Measurements from ENCODE around the gene MESP2. TPM values are rescaled to one million over a fixed set of nuclear protein-coding genes. Genes with fewer than 3 reads are reported as not detected.

Gene MESP2
- total RNA-seq, 1 experiment from 2014 or later, result not detected

- Mint-ChIP-seq H3K27me3 (ENCODE audit: insufficient read depth, unreplicated experiment) (no peaks in the 10 kb centered on the region), H3K36me3 (ENCODE audit: insufficient read depth, unreplicated experiment) (peaks cover 7% of the 10 kb centered on the region), H3K27ac (ENCODE audit: low read depth, unreplicated experiment) (no peak overlapping the region), H3K9me3 (ENCODE audit: unreplicated experiment) (no peaks in the 10 kb centered on the region), H3K4me1 (ENCODE audit: insufficient read depth, unreplicated experiment) (peaks cover 25% of the 10 kb centered on the region), H3K4me3 (ENCODE audit: unreplicated experiment) (no peak overlapping the region)
- no peak for DNase-seq (ENCODE audit: unreplicated experiment)
- intact Hi-C loops (cut with micrococcal nuclease), result no loop called here
- ChIA-PET POLR2A (no interaction called here), CTCF (no interaction called here)
- no TSS peak for BruUV-seq (replicated peaks)
- TF ChIP-seq CTCF (IDR thresholded peaks at IDR 0.05; ENCODE audit: unreplicated experiment), result no peak
Measured at GRCh38 chr15:89817701-89818280, 41.7 kb downstream of the MESP2 start.

- peaks cover 27% of the 10 kb centered on the region for H3K4me1 Mint-ChIP-seq (ENCODE audit: insufficient read depth, unreplicated experiment)
- ChIA-PET POLR2A (no interaction called here), CTCF (interaction anchor here (1.2 kb wide), 1 partner anchor 10 kb away, joined by 3 read pairs; no protein-coding TSS in a partner anchor)
- H3K27ac Mint-ChIP-seq (ENCODE audit: low read depth, unreplicated experiment), result no peak overlapping the region
- intact Hi-C loops (cut with micrococcal nuclease), result no loop called here
- no TSS peak for BruUV-seq (replicated peaks)
- H3K9me3 Mint-ChIP-seq (ENCODE audit: unreplicated experiment), result no peaks in the 10 kb centered on the region
- no peaks in the 10 kb centered on the region for H3K27me3 Mint-ChIP-seq (ENCODE audit: insufficient read depth, unreplicated experiment)
- H3K36me3 Mint-ChIP-seq (ENCODE audit: insufficient read depth, unreplicated experiment), result peaks cover 5% of the 10 kb centered on the region
- no peak overlapping the region for H3K4me3 Mint-ChIP-seq (ENCODE audit: unreplicated experiment)
- no peak for TF ChIP-seq CTCF (IDR thresholded peaks at IDR 0.05; ENCODE audit: unreplicated experiment)
- DNase-seq (ENCODE audit: unreplicated experiment), result no peak
Measured at GRCh38 chr15:89818287-89818686, 42.2 kb downstream of the MESP2 start.

- peak overlapping the region; percentile 81 for H3K27ac Mint-ChIP-seq (ENCODE audit: low read depth, unreplicated experiment)
- peak overlapping the region; percentile 33 for H3K4me3 Mint-ChIP-seq (ENCODE audit: unreplicated experiment)
- BruUV-seq (replicated peaks), result no TSS peak
- H3K27me3 Mint-ChIP-seq (ENCODE audit: insufficient read depth, unreplicated experiment), result no peaks in the 10 kb centered on the region
- ChIA-PET CTCF (interaction anchor here (0.7 to 3.5 kb wide), 3 partner anchors 31 to 60 kb away, joined by 4 to 11 read pairs (median 10); no protein-coding TSS in a partner anchor), POLR2A (interaction anchor here (0.6 to 4.1 kb wide), 7 partner anchors 9 to 59 kb away, joined by 3 to 22 read pairs (median 4); no protein-coding TSS in a partner anchor)
- H3K36me3 Mint-ChIP-seq (ENCODE audit: insufficient read depth, unreplicated experiment), result peaks cover 5% of the 10 kb centered on the region
- H3K9me3 Mint-ChIP-seq (ENCODE audit: unreplicated experiment), result no peaks in the 10 kb centered on the region
- peak; percentile 88 for DNase-seq (ENCODE audit: unreplicated experiment)
- H3K4me1 Mint-ChIP-seq (ENCODE audit: insufficient read depth, unreplicated experiment), result peaks cover 43% of the 10 kb centered on the region
- intact Hi-C loops (cut with micrococcal nuclease), result no loop called here
- TF ChIP-seq CTCF (IDR thresholded peaks at IDR 0.05; ENCODE audit: unreplicated experiment), result no peak
Measured at GRCh38 chr15:89820666-89821611, 44.8 kb downstream of the MESP2 start.

- peaks cover 46% of the 10 kb centered on the region for H3K4me1 Mint-ChIP-seq (ENCODE audit: insufficient read depth, unreplicated experiment)
- H3K27me3 Mint-ChIP-seq (ENCODE audit: insufficient read depth, unreplicated experiment), result no peaks in the 10 kb centered on the region
- peak overlapping the region; percentile 38 for H3K4me3 Mint-ChIP-seq (ENCODE audit: unreplicated experiment)
- H3K9me3 Mint-ChIP-seq (ENCODE audit: unreplicated experiment), result no peaks in the 10 kb centered on the region
- DNase-seq (ENCODE audit: unreplicated experiment), result peak; percentile 65
- H3K36me3 Mint-ChIP-seq (ENCODE audit: insufficient read depth, unreplicated experiment), result no peaks in the 10 kb centered on the region
- peak overlapping the region; percentile 81 for H3K27ac Mint-ChIP-seq (ENCODE audit: low read depth, unreplicated experiment)
- no TSS peak for BruUV-seq (replicated peaks)
- ChIA-PET CTCF (interaction anchor here (0.6 to 3.5 kb wide), 5 partner anchors 14 to 62 kb away, joined by 3 to 10 read pairs (median 4); no protein-coding TSS in a partner anchor), POLR2A (interaction anchor here (0.6 to 4.1 kb wide), 5 partner anchors 8 to 120 kb away, joined by 3 to 22 read pairs (median 5); partner anchors contain the start of gene ANPEP)
- no peak for TF ChIP-seq CTCF (IDR thresholded peaks at IDR 0.05; ENCODE audit: unreplicated experiment)
- intact Hi-C loops (cut with micrococcal nuclease), result no loop called here
Measured at GRCh38 chr15:89822026-89822425, 45.9 kb downstream of the MESP2 start.
